K562 (cell line): ENCODE data around the gene RREB1. TPM values are rescaled to one million over a fixed set of nuclear protein-coding genes. Genes with fewer than 3 reads are reported as not detected.

Source experiments
- CHD7 ChIP-seq: fragments of 200-600 bp; sonication (generic); IDR thresholded peaks from one replicate; pipeline ENCODE4 v1.6.1; 2012; ENCODE audit warnings: mild to moderate bottlenecking, low read depth, low read length, inconsistent platforms
- ELK3 ChIP-seq: fragments of 450-650 bp; formaldehyde crosslinking; IDR thresholded peaks from 2 replicates; pipeline ENCODE4 v1.4.0; 2020; ENCODE audit warnings: mild to moderate bottlenecking
- MTA2 ChIP-seq: fragments of 450-650 bp; IDR thresholded peaks from 2 replicates; pipeline ENCODE4 v1.6.1; 2016; ENCODE audit warnings: low read depth
- U2AF1 ChIP-seq: fragments of 200-400 bp; formaldehyde crosslinking; optimal IDR thresholded peaks from 2 replicates; pipeline ENCODE3; 2017; ENCODE audit warnings: mild to moderate bottlenecking, low read depth, low read length, moderate library complexity
- polyA plus RNA-seq, 8 experiments: library from polyadenylated mRNA; depleted of rRNA in 4 of 8; stranded (reverse) in 5 of 8; unstranded in 3 of 8; fragments of >200 nt; fragmentation: Nextera tagmentation in 2 of 8; fragmentation: Illumina TruSeq in 1 of 8; extraction: Ambion mirVana in 2 of 8; extraction: Trizol in 1 of 8; gene quantifications; 2 replicates each; pipeline versions ENCODE4 v1.2.1 to v1.2.3, GENCODE V29; 2011 to 2014; ENCODE audit warnings: inconsistent platforms in 1 of 8, missing spikeins in 1 of 8
- total RNA-seq, 7 experiments: library from RNA; depleted of rRNA in 6 of 7; stranded (reverse); fragments of >200 nt in 6 of 7; fragmentation: Illumina TruSeq in 2 of 7; extraction: Trizol in 2 of 7; gene quantifications; 2 replicates each; pipeline versions ENCODE4 v1.2.1 to v1.2.3, GENCODE V29; 2011 to 2021; ENCODE audit warnings: low replicate concordance in 1 of 7

The RREB1 gene
- total and polyA plus RNA-seq, 9 of the 15 experiments (the other 6 are each of a cell fraction or from before 2014, with no cell fraction given), result 3.3 to 64.2 (median 19.3) TPM

DNA sequence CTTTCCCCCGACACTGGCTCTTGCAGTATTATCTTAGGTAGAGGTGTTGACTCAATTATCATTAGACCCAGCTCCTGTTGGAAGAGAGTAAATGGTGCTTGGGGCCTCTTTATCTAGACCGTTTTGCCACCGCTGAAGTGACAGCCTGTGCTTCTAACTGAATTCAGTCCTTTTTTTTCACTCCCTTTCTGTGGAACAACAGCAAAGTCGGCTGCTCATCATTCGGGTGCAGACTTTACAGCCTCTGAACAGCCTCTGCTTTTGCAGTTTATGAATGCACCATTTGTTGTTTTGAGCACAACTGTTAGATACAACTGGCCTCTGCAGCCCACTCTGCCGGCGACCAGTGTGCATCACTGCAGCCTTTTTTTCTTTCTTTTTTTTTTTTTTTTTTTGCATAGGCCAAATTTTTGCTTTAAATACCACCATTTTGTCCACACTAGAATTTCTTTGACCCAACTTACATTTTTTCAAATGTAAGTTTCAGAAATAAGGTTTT, 35.8 kb downstream of the RREB1 start (continued):
- TF ChIP-seq CHD7 (no peak), U2AF1 (no peak), MTA2 (no peak), ELK3 (CRISPR knock-in tag) (no peak)
